ENCODE measurements around the gene EPYC.

EPYC gene

GRCh38 chr12:90954428-90954827, 50.3 kb downstream of the EPYC start:
- ChIA-PET POLR2A (no interaction called here), CTCF (no interaction called here)
- no peak overlapping the region for H3K27ac ChIP-seq (ENCODE audit: extremely low read depth, low read depth, low read length)
- H3K9me3 ChIP-seq (ENCODE audit: control insufficient read depth, insufficient read depth, low read depth, low read length), result no peaks in the 10 kb centered on the region
- H3K4me3 ChIP-seq (ENCODE audit: low read depth, low read length), result no peak overlapping the region
- H3K36me3 ChIP-seq (ENCODE audit: control insufficient read depth in 2 of 2, insufficient read depth in 1 of 2, low read length in 2 of 2), result no peaks in the 10 kb centered on the region
- TF ChIP-seq YY1 (tag by site-specific recombination; IDR thresholded peaks at IDR 0.05) (no peak), SETDB1 (IDR thresholded peaks at IDR 0.05; ENCODE audit: insufficient read length, low read length) (no peak), ZNF626 (tag by site-specific recombination; IDR thresholded peaks at IDR 0.05) (no peak), ZXDB (tag by site-specific recombination; IDR thresholded peaks at IDR 0.05) (no peak), ZNF645 (tag by site-specific recombination; IDR thresholded peaks at IDR 0.05) (no peak), SP3 (tag by site-specific recombination; IDR thresholded peaks at IDR 0.05) (no peak), BCL11B (tag by site-specific recombination; IDR thresholded peaks at IDR 0.05; ENCODE audit: low read depth) (no peak)
- TF ChIP-seq, protein P1, sequence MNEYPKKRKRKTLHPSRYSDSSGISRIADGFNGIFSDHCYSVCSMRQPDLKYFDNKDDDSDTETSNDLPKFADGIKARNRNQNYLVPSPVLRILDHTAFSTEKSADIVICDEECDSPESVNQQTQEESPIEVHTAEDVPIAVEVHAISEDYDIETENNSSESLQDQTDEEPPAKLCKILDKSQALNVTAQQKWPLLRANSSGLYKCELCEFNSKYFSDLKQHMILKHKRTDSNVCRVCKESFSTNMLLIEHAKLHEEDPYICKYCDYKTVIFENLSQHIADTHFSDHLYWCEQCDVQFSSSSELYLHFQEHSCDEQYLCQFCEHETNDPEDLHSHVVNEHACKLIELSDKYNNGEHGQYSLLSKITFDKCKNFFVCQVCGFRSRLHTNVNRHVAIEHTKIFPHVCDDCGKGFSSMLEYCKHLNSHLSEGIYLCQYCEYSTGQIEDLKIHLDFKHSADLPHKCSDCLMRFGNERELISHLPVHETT (tag by site-specific recombination; IDR thresholded peaks at IDR 0.05), result no peak
- no peaks in the 10 kb centered on the region for H3K4me1 ChIP-seq (ENCODE audit: control insufficient read depth, insufficient read depth, low read length)

DNA sequence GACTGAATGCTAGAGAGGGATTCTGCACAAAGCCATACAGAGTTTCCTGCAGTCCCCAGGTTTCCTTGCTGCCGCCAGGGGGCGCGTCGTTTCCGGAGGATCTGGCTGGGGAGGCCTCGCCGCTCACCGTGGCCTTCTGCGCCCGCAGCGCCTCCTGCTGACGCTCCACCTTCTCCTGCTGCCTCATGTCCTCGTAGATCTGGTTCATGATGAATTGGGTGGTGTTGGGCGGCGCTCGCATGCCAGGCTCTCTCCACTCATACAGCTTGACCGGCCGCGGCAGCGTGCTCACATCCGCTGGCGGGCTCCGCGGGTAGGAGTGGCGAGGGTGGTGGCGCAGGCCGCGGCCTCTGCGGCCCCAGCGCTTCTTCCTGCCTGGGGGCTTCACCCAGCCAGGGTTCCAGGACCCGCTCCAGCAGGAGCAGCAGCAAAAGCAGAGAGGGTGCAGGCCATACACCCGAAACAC, 50.8 kb downstream of the EPYC start:
- H3K36me3 ChIP-seq (ENCODE audit: control insufficient read depth in 2 of 2, insufficient read depth in 1 of 2, low read length in 2 of 2), result no peaks in the 10 kb centered on the region
- H3K9me3 ChIP-seq (ENCODE audit: control insufficient read depth, insufficient read depth, low read depth, low read length), result no peaks in the 10 kb centered on the region
- no peaks in the 10 kb centered on the region for H3K4me1 ChIP-seq (ENCODE audit: control insufficient read depth, insufficient read depth, low read length)
- CTCF ChIA-PET, result interaction anchor here (0.7 kb wide), 1 partner anchor 25 kb away, joined by 3 read pairs; no protein-coding TSS in a partner anchor
- no peak overlapping the region for H3K4me3 ChIP-seq (ENCODE audit: low read depth, low read length)
- no peak overlapping the region for H3K27ac ChIP-seq (ENCODE audit: extremely low read depth, low read depth, low read length)
- TF ChIP-seq, protein P2, sequence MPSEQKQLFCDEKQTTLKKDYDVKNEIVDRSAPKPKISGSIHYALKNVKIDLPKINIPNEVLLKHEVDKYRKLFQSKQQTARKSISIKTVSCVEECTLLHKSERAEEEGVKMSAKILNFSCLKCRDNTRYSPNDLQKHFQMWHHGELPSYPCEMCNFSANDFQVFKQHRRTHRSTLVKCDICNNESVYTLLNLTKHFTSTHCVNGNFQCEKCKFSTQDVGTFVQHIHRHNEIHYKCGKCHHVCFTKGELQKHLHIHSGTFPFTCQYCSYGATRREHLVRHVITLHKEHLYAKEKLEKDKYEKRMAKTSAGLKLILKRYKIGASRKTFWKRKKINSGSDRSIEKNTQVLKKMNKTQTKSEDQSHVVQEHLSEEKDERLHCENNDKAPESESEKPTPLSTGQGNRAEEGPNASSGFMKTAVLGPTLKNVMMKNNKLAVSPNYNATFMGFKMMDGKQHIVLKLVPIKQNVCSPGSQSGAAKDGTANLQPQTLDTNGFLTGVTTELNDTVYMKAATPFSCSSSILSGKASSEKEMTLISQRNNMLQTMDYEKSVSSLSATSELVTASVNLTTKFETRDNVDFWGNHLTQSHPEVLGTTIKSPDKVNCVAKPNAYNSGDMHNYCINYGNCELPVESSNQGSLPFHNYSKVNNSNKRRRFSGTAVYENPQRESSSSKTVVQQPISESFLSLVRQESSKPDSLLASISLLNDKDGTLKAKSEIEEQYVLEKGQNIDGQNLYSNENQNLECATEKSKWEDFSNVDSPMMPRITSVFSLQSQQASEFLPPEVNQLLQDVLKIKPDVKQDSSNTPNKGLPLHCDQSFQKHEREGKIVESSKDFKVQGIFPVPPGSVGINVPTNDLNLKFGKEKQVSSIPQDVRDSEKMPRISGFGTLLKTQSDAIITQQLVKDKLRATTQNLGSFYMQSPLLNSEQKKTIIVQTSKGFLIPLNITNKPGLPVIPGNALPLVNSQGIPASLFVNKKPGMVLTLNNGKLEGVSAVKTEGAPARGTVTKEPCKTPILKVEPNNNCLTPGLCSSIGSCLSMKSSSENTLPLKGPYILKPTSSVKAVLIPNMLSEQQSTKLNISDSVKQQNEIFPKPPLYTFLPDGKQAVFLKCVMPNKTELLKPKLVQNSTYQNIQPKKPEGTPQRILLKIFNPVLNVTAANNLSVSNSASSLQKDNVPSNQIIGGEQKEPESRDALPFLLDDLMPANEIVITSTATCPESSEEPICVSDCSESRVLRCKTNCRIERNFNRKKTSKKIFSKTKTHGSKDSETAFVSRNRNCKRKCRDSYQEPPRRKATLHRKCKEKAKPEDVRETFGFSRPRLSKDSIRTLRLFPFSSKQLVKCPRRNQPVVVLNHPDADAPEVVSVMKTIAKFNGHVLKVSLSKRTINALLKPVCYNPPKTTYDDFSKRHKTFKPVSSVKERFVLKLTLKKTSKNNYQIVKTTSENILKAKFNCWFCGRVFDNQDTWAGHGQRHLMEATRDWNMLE (tag by site-specific recombination; conservative IDR thresholded peaks at IDR 0.05; ENCODE audit: low read depth), result no peak
- TF ChIP-seq ZNF626 (tag by site-specific recombination; IDR thresholded peaks at IDR 0.05), result no peak
- TF ChIP-seq, protein P3, sequence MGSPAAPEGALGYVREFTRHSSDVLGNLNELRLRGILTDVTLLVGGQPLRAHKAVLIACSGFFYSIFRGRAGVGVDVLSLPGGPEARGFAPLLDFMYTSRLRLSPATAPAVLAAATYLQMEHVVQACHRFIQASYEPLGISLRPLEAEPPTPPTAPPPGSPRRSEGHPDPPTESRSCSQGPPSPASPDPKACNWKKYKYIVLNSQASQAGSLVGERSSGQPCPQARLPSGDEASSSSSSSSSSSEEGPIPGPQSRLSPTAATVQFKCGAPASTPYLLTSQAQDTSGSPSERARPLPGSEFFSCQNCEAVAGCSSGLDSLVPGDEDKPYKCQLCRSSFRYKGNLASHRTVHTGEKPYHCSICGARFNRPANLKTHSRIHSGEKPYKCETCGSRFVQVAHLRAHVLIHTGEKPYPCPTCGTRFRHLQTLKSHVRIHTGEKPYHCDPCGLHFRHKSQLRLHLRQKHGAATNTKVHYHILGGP (tag by site-specific recombination; IDR thresholded peaks at IDR 0.05), result no peak
- no peak for TF ChIP-seq ZBTB1 (tag by site-specific recombination; IDR thresholded peaks at IDR 0.05)
- TF ChIP-seq ZNF112 (tag by site-specific recombination; IDR thresholded peaks at IDR 0.05), result no peak
- TF ChIP-seq ZNF488 (tag by site-specific recombination; IDR thresholded peaks at IDR 0.05), result no peak
- no peak for TF ChIP-seq MZF1 (tag by site-specific recombination; IDR thresholded peaks at IDR 0.05; ENCODE audit: borderline replicate concordance)
- no peak for TF ChIP-seq ZNF138 (tag by site-specific recombination; IDR thresholded peaks at IDR 0.05; ENCODE audit: borderline replicate concordance)
- no peak for TF ChIP-seq ZNF621 (tag by site-specific recombination; IDR thresholded peaks at IDR 0.05)
- no peak for TF ChIP-seq ZNF239 (tag by site-specific recombination; IDR thresholded peaks at IDR 0.05)
- POLR2A ChIA-PET, result no interaction called here

Data from HEK293 (cell line).